ENCODE results near the gene CERS3. TPM values are rescaled to one million over a fixed set of nuclear protein-coding genes. Genes with fewer than 3 reads are reported as not detected.

CERS3 gene
- total and polyA plus RNA-seq, 8 donors, result 0.04 to 0.53 (median 0.15) TPM; not detected in 2

DNA sequence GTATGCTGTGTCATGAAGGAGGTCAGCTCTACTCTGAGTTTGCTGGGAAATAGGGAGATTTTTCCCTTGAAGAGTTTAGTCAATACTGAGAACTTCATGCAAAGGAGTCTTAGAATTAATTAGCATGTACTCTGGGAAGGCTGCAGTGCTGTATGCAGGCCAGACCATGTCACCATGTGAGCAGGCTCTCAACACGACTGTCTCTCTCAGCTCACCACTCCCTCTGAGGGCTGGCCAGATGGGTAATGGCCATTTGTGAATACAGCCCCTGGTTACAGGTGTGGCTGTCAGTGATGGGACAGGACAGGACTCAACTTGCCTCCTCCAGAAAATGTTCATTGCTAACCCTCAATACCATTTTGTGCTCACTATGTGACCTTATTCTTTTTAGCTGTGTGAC, 5.1 kb upstream of the CERS3 start:
- H3K4me3 ChIP-seq, result no peak overlapping the region
- no peaks in the 10 kb centered on the region for H3K27me3 ChIP-seq
- peaks cover 0 to 2% of the 10 kb centered on the region in 2 donors for H3K9me3 ChIP-seq
- no peak for ATAC-seq
- peaks cover 0 to 21% of the 10 kb centered on the region in 2 donors for H3K4me1 ChIP-seq
- no peaks in the 10 kb centered on the region for H3K36me3 ChIP-seq
- intact Hi-C loops (cut with DNase I), result no loop called here
- no peak for DNase-seq
- H3K27ac ChIP-seq, result no peak overlapping the region
- no peak for TF ChIP-seq CTCF (IDR thresholded peaks at IDR 0.05)

DNA sequence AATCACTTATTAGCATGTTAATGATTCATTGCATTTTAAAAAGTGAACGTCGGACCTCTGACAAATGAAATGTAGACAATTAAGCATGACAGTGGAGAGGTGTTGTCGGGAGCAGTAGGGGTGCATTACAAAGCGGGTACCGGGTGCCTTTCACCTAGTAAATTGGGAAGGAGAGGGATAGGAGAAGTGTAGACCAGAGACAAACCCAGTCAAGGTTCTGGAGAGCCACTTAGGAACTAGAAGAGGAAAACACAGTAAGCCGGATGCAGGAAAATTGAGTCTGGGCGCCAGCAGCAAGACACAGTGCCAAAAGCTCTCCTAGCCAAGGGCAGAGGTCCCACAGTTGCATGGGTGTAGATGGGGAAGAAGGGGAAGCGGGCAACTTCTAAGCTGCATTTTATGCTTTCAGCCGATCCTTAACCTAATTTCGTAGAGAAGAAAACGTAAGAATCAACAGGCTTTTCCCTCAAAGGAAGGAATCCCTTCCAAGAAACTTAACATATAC, 3.1 kb upstream of the CERS3 start:
- no peak overlapping the region for H3K27ac ChIP-seq
- H3K4me1 ChIP-seq, result peaks cover 0 to 10% of the 10 kb centered on the region in 2 donors
- intact Hi-C loops (cut with DNase I), result no loop called here
- DNase-seq (peak in 1 of 4 donors; percentile 38), ATAC-seq (no peak)
- TF ChIP-seq CTCF (IDR thresholded peaks at IDR 0.05), result no peak
- no peaks in the 10 kb centered on the region for H3K36me3 ChIP-seq
- H3K9me3 ChIP-seq, result no peaks in the 10 kb centered on the region
- H3K4me3 ChIP-seq, result no peak overlapping the region
- H3K27me3 ChIP-seq, result no peaks in the 10 kb centered on the region

- no peaks in the 10 kb centered on the region for H3K27me3 ChIP-seq
- no peak for TF ChIP-seq CTCF (IDR thresholded peaks at IDR 0.05)
- DNase-seq (no peak), ATAC-seq (no peak)
- intact Hi-C loops (cut with DNase I), result no loop called here
- peaks cover 0 to 7% of the 10 kb centered on the region in 2 donors for H3K4me1 ChIP-seq
- H3K27ac ChIP-seq, result no peak overlapping the region
- H3K36me3 ChIP-seq, result no peaks in the 10 kb centered on the region
- H3K9me3 ChIP-seq, result no peaks in the 10 kb centered on the region
- no peak overlapping the region for H3K4me3 ChIP-seq
Measured at GRCh38 chr15:100531204-100531603, 2.5 kb upstream of the CERS3 start.

DNA sequence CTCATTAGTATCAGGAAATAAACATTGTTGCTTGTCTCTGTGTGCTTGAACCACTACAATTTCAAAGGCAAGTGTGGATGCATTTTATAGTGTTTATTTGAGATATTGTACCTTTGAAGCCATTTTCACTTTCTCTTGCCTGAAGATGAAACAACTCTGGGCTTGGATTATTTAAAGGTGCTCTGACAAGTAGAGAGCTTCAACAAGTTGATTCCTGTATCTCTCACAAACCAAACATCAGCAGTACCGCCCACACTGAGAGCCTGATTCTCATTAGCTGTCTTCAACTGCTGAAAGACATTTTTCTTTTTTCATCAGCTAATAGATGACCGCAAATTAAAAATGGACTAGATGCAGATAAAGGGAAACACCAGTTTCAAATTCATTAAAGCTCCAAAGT, 806 bp upstream of the CERS3 start:
- Histone ChIP-seq H3K27ac (no peak overlapping the region), H3K9me3 (no peaks in the 10 kb centered on the region), H3K4me3 (no peak overlapping the region), H3K36me3 (no peaks in the 10 kb centered on the region), H3K27me3 (no peaks in the 10 kb centered on the region), H3K4me1 (peaks cover 0 to 7% of the 10 kb centered on the region in 2 donors)
- intact Hi-C loops (cut with DNase I), result no loop called here
- DNase-seq (no peak), ATAC-seq (no peak)
- TF ChIP-seq CTCF (IDR thresholded peaks at IDR 0.05), result no peak

- ATAC-seq (no peak), DNase-seq (peak in 2 of 4 donors; percentile 35 to 52)
- intact Hi-C loops (cut with DNase I), result no loop called here
- no peak for TF ChIP-seq CTCF (IDR thresholded peaks at IDR 0.05)
- Histone ChIP-seq H3K27me3 (no peaks in the 10 kb centered on the region), H3K4me3 (no peak overlapping the region), H3K4me1 (peaks cover 0 to 7% of the 10 kb centered on the region in 2 donors), H3K27ac (no peak overlapping the region), H3K9me3 (peaks cover 0 to 2% of the 10 kb centered on the region in 2 donors), H3K36me3 (no peaks in the 10 kb centered on the region)
Measured at GRCh38 chr15:100526027-100526481, 2.7 kb downstream of the CERS3 start.

Data from left lung (tissue), 10 donors.